GM21825 (cell line): ENCODE results near the gene CYBRD1.
"Not testable (repeated sequence)": the region's sequence is repeated elsewhere in the genome, so short reads cannot be mapped to it uniquely, and the experiment has no call there.

Experiments
- ATAC-seq: cut with Tn5 transposase; IDR thresholded peaks from one replicate; pipeline ENCODE4 v1.9.1; 2021; ENCODE audit warnings: mild to moderate bottlenecking, moderate library complexity; ENCODE audit not compliant: unreplicated experiment

Gene CYBRD1

GRCh38 chr2:171514908-171515582 lies 7.2 kb upstream of the CYBRD1 start:
- no peak for ATAC-seq

GRCh38 chr2:171515672-171516298 lies 6.5 kb upstream of the CYBRD1 start:
- no peak for ATAC-seq

GRCh38 chr2:171516793-171517192 lies 5.5 kb upstream of the CYBRD1 start:
- ATAC-seq: no peak

GRCh38 chr2:171520471-171520870 lies 1.8 kb upstream of the CYBRD1 start:
- ATAC-seq: no peak

GRCh38 chr2:171521361-171522051 lies 768 bp upstream of the CYBRD1 start:
- ATAC-seq: no peak

- peak; percentile 32 for ATAC-seq
Measured at GRCh38 chr2:171522788-171523087, 464 bp downstream of the CYBRD1 start.

- peak; percentile 43 for ATAC-seq
Measured at GRCh38 chr2:171523088-171524017, 1.1 kb downstream of the CYBRD1 start.

GRCh38 chr2:171524018-171524401 lies 1.7 kb downstream of the CYBRD1 start:
- no peak for ATAC-seq

- ATAC-seq: no peak
Measured at GRCh38 chr2:171529914-171530313, 7.6 kb downstream of the CYBRD1 start.

GRCh38 chr2:171530378-171530777 lies 8.1 kb downstream of the CYBRD1 start:
- ATAC-seq: no peak

- not testable (repeated sequence) for ATAC-seq
Measured at GRCh38 chr2:171530859-171531258, 8.6 kb downstream of the CYBRD1 start.

- ATAC-seq: no peak
Measured at GRCh38 chr2:171531291-171531690, 9.0 kb downstream of the CYBRD1 start.

- no peak for ATAC-seq
Measured at GRCh38 chr2:171531836-171532450, 9.7 kb downstream of the CYBRD1 start.

GRCh38 chr2:171533331-171533730 lies 11.1 kb downstream of the CYBRD1 start:
- no peak for ATAC-seq

GRCh38 chr2:171535528-171535927 lies 13.3 kb downstream of the CYBRD1 start:
- ATAC-seq: not testable (repeated sequence)

GRCh38 chr2:171540437-171540836 lies 18.2 kb downstream of the CYBRD1 start:
- ATAC-seq: peak; percentile 77

GRCh38 chr2:171541202-171541887 lies 19.1 kb downstream of the CYBRD1 start:
- no peak for ATAC-seq

GRCh38 chr2:171545086-171545485 lies 22.8 kb downstream of the CYBRD1 start:
- ATAC-seq: no peak

- no peak for ATAC-seq
Measured at GRCh38 chr2:171547256-171547655, 25.0 kb downstream of the CYBRD1 start.

- no peak for ATAC-seq
Measured at GRCh38 chr2:171547720-171548119, 25.4 kb downstream of the CYBRD1 start.
